ENCODE measurements around the gene PCDH9.
"Not testable (repeated sequence)": the region's sequence is repeated elsewhere in the genome, so short reads cannot be mapped to it uniquely, and the experiment has no call there.

Gene PCDH9

DNA sequence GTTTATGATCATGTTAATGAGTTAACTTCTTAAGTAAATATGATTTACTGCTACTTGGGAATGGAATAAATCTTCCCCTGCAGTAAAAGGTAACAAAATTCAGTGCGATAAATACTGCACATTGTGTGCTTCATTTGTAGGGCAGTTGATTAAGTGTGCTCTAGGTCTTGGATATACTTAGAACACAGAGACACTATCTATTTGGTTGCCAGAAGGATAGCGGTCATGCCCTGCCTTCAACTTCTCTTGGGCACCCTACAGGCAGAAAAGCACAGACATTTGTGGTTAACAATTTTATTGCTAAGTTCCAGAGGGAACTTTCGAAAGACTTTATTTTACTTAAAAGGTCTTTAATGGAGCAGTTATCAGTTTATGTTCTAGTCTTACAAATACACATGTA lies 605.8 kb downstream of the PCDH9 start:
- no peak for DNase-seq

DNA sequence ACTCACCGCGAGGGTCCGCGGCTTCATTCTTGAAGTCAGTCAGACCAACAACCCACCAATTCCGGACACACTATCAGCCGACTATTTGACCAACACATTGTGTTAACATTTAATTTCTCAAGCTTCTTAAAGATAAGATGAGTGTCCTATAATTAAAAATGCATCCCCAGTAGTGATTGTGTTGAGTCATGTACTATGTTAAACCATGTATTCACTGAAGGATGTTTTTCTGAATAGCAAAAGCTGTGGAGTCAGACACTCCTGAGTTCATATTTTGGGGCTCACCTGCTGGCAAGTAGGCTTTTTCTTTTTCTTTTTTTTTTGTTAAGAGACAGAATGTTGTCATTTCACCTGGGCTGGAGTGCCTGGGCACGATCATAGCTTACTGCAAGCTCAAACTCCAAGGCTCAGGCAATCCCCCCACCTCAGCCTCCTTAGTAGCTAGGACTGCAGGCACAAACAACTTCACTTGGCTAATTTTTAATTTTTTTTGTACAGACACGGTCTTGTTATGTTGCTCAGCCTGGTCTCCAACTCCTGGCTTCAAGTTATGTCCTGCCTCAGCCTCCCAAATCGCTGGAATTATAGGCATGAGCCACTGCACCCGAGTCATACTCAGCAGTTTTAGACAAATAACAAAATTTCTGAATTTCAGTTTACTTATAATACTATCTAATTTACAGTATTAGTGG lies 606.9 kb downstream of the PCDH9 start:
- DNase-seq, result no peak

DNA sequence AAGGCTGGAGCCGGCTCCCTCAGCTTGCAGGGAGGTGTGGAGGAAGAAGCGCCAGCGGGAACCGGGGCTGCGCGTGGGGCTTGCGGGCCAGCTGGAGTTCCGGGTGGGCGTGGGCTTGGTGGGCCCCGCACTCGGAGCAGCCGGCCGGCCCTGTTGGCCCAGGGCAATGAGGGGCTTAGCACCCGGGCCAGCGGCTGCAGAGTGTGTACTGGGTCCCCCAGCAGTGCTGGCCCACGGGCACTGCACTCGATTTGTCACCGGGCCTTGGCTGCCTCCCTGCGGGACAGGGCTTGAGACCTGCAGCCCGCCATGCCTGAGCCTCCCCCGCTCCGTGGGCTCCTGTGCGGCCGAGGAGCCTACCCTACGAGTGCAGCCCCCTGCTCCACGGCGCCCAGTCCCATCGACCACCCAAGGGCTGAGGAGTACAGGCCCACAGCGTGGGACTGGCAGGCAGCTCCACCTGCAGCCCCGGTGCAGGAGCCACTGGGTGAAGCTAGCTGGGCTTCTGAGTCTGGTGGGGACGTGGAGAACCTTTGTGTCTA lies 608.2 kb downstream of the PCDH9 start:
- DNase-seq, result not testable (repeated sequence)

DNA sequence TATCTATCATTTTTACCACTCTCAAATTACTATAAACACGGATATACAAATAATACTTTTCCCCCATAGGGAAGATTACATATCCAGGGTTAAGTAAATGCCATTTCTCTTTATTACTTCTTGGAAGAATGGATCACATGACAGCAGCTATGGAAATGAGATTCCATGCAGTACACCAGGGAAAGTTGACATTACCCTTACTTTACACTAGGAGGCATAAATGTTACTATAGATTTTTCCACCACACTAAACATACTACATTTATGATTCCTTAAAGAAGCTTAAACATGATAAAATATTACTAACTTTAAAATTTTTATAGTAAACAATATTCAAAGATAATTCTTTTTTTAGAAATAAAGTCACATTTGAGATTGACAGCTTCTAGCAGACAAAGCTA lies 611.4 kb downstream of the PCDH9 start:
- no peak for DNase-seq

DNA sequence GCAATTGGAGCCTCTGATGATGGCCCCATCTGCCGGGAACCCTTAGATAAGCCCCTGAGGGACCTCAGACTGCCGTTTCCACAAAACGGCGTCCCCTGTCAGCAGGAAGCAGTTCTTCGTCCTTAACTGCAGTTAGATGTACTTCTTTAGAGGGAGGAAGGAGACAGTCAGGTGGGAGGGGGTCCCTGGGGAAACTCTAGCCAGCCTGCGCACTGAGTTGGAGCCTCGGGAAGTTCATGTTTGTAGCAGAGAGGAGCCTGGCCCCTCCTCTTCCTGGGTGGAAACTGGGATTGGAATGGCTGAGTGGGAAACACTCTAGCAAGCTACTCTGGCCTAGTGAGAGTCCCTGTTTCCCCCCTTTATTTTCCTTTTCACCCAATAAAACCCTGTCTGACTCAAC lies 612.4 kb downstream of the PCDH9 start:
- no peak for DNase-seq

DNA sequence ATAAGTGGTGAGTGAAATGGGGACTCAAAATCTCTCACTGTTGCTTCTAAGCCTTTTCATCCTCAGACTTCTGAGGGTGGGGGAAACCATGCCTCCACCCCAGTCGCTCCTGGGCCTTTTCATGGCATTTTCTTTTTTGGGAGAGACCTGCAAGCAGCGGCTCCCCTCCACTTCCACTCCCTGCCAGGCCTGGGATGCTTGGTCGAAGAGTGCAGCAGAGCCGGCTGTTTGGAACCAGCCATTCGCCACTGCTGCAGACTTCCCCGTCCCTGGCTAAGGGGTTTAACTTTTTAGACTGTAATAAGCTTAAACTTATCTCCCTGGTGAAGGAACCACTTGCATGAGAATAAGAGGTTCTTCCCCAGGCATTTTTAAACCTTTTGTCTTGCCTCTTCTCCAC lies 617.2 kb downstream of the PCDH9 start:
- DNase-seq, result no peak

DNA sequence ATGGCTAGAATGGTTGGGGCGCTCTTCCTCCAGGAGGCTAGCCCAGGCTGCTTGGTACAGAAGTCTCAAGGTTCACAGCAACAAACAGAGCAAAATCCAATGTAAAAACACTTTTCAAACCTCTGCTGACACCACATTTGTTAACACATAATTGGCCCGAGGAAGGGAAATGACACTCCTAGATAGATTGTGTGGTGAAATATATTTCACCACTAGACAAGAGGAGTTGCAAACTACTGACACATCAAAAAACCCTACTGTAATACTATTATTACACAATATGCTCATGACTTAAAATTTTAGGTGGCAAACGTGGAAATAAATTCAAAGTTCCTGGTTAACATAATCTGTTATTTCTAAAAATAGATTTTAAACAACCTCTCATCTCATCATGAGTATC lies 643.6 kb downstream of the PCDH9 start:
- DNase-seq, result no peak

DNA sequence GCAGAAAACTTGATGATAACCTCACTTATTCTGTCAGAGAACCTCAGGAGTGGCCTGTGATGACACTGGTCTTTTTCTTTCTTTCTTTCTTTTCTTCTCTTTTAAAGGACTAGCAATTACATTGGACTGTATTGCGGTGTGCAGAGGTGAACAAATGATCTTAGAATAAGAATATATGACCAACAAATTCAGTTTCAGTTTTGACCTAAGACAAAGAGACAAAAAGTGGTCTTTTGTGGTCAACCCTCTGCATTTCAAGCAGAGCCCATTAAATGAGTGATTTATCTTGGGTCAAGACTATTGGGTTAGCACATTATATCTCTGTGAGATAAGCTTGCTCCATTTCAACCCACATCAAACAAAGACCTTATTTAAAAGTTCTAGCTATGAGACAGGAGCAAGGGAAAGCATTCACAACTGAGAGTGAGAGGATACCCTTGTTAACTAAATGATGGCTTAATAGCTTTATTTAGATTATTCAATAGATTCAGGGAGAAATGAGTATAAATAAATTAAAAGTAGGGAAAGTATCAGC lies 644.4 kb downstream of the PCDH9 start:
- DNase-seq, result no peak

DNA sequence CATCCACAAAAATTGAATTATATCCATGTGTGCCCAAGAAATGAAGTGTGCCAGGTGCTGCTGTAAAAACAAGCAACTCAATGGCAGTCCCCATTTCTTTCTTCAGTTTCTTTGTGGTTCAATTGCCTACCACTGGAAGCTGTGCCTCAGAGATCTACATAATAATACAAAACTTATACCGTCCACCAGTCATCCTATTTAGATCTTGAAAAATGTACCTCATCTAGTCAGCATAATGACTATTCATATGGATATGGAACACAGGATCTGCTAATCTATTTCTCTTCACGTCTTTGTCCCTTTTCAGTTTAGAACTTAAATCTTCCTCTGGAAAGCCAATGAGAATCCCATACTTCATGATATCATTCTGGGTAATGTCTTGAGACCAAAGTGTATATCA lies 648.5 kb downstream of the PCDH9 start:
- DNase-seq, result no peak

DNA sequence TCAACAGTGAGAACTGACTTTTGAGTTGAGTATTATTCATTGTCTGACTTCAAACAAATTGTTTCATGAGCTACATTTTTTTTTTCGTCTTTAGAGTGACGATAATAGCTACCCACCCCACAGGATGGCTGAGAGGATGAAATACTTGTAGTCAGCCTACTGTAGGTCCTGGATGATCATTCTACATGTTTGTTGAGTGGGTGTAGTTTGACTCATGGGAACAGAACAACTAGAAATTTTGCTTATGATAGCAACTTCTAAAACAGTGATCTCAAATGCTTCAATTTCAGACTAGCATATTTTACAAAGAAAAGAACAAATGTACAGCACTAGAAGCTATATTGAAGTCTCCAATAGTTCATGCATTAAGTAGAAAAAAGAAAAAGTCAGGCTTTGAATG lies 651.8 kb downstream of the PCDH9 start:
- no peak for DNase-seq

DNA sequence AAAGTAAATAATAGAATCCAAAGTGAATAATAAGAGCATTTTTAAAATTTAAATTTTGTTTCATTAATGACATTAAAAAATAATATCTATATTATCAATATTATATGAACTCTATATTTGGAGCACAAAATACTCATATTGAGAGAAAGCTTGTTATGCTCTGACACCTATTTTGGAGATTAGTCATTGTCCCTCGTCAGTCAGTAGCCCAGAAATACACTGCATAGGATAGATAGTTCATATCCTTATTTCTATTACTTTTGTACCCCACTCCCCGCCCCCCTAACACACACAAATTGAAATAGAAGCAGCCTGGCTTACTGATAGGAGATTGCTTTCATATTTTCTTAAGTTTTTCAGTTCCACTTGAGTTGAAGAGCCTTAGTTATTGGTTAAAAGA lies 652.8 kb downstream of the PCDH9 start:
- DNase-seq, result no peak

DNA sequence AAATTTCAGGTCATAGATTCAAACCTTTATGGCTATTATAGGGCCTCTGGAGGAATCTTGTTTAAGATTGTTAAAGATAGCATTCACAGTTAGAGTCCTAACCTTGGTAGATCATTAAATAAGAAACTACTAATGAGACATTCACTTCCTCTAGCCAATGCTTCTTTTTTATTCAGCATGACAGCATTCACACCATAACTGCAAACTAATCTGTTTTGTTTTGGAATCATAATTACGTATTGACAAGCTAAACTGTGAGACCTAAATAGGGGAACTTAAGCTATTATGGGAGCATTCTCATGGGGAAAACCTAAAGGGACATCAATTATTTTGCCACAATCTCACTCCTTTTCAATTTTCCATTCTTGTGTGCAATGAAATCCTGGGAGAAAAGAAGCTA lies 653.8 kb downstream of the PCDH9 start:
- DNase-seq, result no peak

DNA sequence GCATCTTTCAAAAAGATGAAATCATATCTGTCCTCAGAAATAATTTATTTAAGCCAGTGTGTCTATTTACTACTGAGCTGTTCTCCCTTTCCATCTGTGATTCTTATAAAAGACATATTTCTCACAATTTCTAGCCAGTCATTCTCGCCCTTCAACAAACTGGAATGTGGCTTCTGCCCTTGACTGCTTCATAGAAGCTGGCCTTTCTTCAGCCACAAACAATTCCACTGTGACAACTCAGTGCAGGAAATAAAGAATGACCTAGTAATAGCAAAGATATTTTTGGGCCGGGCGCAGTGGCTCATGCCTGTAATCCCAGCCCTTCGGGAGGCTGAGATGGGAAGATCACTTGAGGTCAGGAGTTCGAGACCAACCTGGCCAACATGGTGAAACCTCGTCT lies 655.5 kb downstream of the PCDH9 start:
- no peak for DNase-seq

DNA sequence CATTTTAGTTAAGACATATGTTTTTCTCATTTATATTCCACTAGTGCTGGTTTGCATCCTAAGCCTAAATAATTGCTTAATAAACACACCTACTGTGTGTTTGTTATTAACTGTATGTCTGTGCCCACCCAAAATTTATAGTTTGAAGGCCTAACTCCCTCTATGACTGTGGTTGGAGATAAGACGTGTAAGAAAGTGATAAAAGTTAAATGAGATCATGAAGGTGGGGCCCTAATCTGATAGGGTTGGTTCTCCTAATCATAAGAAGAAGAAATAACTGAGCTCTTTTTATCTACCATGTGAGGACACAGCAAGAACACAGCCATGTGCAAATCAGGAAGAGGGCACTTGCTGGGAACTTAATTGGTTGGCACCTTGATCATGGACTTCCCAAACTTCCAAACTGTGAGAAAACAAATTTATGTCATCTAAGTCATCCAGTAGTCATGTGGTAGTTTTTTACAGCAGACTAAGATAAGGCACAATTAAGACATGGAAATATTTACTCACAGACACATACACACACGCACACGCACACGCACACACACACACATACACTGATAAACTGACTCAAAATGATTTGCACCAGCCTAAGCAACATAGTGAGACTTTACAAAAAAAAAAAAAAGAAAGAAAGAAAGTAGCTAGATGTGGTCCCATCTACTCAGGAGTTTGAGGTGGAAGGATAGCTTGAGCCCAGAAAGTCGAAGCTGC lies 662.1 kb downstream of the PCDH9 start:
- no peak for DNase-seq

DNA sequence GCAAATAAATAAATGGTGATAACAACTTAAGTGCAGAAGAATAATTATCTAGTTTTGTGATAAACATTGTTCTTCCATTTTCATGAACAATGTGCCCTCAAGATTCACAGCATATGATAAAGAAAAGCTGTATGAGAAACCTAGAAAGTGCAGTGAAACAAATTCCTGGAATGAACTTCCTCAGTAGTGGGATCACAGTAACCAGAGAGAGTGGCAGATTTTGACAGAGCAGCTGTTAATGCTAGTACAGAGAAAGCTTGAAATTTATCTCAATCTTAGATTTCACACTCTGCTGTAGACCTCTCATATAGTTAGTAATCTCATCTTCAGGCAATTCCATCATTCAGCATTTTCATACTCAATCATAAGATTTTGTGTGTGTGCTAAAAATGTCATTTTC lies 664.9 kb downstream of the PCDH9 start:
- no peak for DNase-seq

DNA sequence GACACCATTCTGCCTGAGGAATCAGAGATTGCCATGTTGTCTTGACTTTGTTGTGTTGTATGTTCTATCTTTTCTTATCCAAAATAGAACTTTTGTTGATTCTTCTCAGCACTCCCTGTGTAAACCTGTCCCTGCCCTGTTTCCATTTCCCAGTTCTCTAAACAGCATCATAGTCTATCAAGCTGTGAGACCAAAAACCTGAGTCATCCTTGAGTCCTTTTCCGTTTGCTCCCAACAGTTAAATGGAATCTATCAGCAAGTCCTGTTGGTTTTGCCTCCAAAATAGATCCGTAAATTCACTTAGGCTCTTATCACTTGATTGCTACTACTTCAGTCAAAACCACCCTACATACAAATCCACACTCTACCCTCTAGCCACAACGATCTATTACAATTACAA lies 667.1 kb downstream of the PCDH9 start:
- DNase-seq, result no peak

DNA sequence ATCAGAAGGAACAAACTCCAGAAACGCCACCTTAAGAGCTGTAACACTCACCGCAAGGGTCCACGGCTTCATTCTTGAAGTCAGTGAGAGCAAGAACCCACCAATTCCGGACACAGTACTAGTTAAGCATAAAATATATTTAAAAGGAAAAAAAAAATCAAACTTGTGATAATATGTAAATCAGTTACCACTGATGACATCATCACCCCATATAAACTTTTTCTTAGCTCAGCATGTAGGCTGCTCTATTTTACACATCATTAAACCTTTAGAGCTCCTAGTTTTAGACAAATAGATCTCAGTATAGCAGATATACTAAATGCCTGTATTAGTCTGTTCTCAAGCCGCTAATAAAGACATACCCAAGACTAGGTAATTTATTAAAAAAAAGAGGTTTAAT lies 668.1 kb downstream of the PCDH9 start:
- no peak for DNase-seq

DNA sequence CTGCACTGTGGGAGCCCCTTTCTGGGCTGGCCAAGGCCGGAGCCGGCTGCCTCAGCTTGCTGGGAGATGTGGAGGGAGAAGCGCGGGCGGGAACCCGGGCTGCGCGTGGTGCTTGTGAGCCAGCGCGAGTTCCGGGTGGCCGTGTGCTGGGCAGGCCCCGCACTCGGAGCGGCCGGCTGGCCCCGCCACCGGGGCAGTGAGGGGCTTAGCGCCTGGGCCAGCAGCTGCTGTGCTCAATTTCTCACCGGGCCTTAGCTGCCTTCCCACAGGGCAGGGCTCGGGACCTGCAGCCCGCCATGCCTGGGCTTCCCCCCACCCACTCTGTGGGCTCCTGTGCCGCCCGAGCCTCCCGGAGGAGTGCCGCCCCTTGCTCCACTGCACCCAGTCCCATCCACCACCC lies 669.1 kb downstream of the PCDH9 start:
- DNase-seq, result no peak

DNA sequence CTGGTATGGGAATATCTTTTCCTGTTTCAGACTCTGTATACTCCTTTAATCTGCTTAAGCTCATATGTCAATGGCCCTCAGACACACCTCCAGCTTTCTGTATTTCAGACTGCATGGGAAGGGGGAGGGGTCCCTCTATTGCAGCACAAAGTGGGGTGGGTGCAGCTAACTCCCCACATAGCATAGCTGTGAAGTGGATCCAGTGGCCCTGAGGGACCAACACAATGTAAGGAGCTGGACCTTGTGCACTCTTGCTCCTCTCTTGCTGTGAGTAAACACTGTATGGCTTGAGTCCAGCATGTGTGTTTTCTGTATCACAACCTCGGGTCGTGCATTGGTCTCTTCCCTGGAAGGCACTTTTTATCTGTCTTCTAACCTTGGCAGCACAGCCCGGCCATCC lies 669.9 kb downstream of the PCDH9 start:
- no peak for DNase-seq

DNA sequence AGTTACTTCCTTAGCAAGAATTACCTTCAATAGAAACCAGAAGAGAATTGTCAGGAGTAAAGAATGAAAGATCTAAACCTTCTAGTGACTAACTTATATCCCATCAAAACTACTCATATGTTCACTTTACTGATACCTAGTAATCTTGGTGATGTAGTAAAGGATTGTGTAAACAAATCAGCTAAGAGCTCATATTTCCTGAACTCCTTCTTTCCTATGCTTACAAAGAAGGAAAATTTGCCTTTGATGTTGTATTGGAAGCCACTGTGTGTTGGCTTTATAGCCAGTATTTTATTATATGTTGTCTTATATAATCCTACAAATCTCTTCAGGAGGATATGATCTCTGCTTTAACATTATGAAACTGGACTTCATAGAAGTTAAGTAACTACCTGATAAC lies 671.0 kb downstream of the PCDH9 start:
- DNase-seq, result no peak

DNA sequence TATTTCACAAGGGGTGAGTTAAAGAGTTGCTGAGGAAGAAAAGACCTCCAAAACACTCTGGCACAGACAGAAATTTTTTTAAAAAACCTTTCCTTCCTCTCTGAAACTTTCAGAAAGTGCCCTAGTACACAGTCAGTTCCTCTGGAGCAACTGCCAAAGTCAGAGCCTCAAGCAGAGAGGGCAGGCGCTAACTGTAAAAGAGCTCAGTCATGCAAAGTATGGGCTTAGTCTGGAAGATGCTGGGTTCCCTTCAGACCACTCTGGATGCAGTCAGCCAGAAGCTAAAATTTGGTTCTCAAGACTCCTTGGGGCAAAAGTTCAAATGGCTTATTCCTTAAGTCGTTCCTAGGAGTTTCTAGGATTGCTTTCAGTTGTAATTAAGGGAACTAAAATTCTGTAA lies 671.6 kb downstream of the PCDH9 start:
- DNase-seq, result no peak

DNA sequence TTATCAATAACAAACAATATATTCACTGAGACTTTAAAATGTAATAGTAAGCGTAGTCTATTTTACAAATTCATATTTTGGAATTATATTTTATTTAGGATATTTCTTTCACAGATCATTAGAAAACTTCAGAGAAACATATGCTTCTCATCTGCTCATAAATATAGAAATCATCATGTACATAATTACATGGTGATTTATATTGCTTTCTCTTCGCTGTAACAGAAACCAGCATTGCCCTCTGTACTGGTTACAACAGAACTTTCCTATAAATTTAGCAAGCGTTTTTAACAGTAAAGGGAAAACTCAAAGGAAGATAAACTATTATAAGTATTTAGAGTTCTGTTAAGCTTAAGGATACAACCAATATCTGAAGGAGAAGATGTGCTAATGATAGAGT lies 672.8 kb downstream of the PCDH9 start:
- DNase-seq, result no peak

DNA sequence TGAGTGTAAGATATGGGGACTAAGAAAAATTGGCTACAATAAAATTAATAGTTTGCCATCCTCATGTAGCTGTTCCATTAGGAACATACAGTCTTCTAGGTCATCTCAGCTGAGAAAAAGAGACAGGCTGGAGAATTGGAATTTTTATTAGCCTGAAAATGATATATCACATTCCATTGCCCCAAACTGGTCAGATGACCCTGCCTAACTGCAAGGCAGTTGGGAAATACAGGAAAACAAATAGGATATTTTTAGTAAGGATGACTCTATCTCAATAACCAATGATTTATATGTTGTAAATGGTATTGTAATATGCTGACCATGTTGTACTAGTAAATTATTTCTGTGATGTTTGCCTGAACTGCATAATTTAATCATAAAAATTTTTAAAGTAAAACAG lies 673.8 kb downstream of the PCDH9 start:
- no peak for DNase-seq

DNA sequence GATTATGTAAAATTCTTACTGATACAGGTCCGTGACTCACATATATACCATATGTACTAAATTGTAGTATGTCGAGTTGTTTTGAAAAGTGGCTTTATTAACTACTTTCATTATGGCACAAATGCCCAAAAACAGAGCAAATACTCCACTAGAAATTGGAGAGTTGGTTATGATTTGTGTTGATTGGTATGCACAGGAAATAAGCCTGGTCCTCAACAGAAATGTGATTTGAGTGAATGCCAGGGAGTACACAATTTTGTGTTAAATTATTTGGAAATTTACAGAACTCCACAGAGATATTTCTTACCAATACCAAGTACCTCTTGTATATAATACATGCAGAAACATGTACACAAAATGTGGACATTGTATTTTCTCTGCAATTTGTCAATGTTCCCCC lies 676.7 kb downstream of the PCDH9 start:
- DNase-seq, result no peak

DNA sequence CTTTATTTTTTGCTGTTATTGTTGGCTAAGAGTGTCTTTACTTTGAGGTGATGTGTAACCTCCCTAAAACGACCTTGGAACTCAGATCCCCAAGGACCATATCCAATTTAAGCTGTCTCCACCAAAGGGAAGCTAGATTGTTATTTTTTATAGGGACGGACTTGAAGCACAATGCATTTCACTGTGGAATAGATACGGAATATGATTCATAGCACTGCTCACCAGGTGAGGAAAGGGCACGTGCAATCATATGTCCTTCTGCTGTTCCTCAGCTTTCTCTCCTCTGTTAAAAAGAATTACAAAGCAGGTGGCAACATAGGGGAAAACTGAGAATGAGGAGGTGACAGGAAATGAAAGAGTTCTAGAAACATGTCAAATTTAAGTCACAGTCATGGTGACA lies 679.0 kb downstream of the PCDH9 start:
- DNase-seq, result no peak
